ENCODE measurements around the gene CNNM2.

The CNNM2 gene

GRCh38 chr10:102948786-102949185 lies 30.7 kb downstream of the CNNM2 start:
- Histone ChIP-seq H3K4me1 (ENCODE audit: control insufficient read depth, insufficient read depth, low read length) (peaks cover 12% of the 10 kb centered on the region; the same call in 1 of the 2 replicates), H3K36me3 (ENCODE audit: control insufficient read depth in 2 of 2, insufficient read depth in 1 of 2, low read length in 2 of 2) (no peaks in the 10 kb centered on the region; a peak in 1 of 3 replicates), H3K4me3 (ENCODE audit: low read depth, low read length) (no peak overlapping the region), H3K27ac (ENCODE audit: extremely low read depth, low read depth, low read length) (no peak overlapping the region), H3K9me3 (ENCODE audit: control insufficient read depth, insufficient read depth, low read depth, low read length) (no peaks in the 10 kb centered on the region)
- TF ChIP-seq OSR2 (tag by site-specific recombination; IDR thresholded peaks at IDR 0.05) (no peak), ZNF426 (tag by site-specific recombination; IDR thresholded peaks at IDR 0.05) (no peak), INSM2 (tag by site-specific recombination; IDR thresholded peaks at IDR 0.05) (no peak), ZNF292 (tag by site-specific recombination; IDR thresholded peaks at IDR 0.05; ENCODE audit: borderline replicate concordance, low read depth) (no peak), FEZF1 (tag by site-specific recombination; IDR thresholded peaks at IDR 0.05) (peak; percentile 68; the same call in 1 of the 2 replicates), ZNF473 (tag by site-specific recombination; IDR thresholded peaks at IDR 0.05) (no peak), ZNF398 (tag by site-specific recombination; IDR thresholded peaks at IDR 0.05) (no peak), ZNF121 (tag by site-specific recombination; IDR thresholded peaks at IDR 0.05) (0 out of 2 replicates have a peak, but pooled peaks have one; percentile 38)
- CTCF ChIA-PET, result no interaction called here
- POLR2A ChIA-PET, result no interaction called here

- Histone ChIP-seq H3K9me3 (ENCODE audit: control insufficient read depth, insufficient read depth, low read depth, low read length) (no peaks in the 10 kb centered on the region), H3K4me3 (ENCODE audit: low read depth, low read length) (no peak overlapping the region), H3K4me1 (ENCODE audit: control insufficient read depth, insufficient read depth, low read length) (peaks cover 9% of the 10 kb centered on the region; the same call in 1 of the 2 replicates), H3K36me3 (ENCODE audit: control insufficient read depth in 2 of 2, insufficient read depth in 1 of 2, low read length in 2 of 2) (no peaks in the 10 kb centered on the region; a peak in 1 of 3 replicates), H3K27ac (ENCODE audit: extremely low read depth, low read depth, low read length) (no peak overlapping the region)
- ChIA-PET POLR2A (no interaction called here), CTCF (interaction anchor here (0.8 kb wide), 1 partner anchor 29 kb away, joined by 3 read pairs; no protein-coding TSS in a partner anchor)
- TF ChIP-seq ZNF670 (tag by site-specific recombination; IDR thresholded peaks at IDR 0.05; ENCODE audit: low read depth), result no peak
- TF ChIP-seq ZFP41 (tag by site-specific recombination; IDR thresholded peaks at IDR 0.05; ENCODE audit: borderline replicate concordance), result no peak
- no peak for TF ChIP-seq MYNN (tag by site-specific recombination; IDR thresholded peaks at IDR 0.05; ENCODE audit: borderline replicate concordance)
- no peak for TF ChIP-seq ZNF624 (tag by site-specific recombination; IDR thresholded peaks at IDR 0.05)
- TF ChIP-seq KLF7 (tag by site-specific recombination; IDR thresholded peaks at IDR 0.05; ENCODE audit: borderline replicate concordance), result no peak
- TF ChIP-seq ZNF518A (tag by site-specific recombination; conservative IDR thresholded peaks at IDR 0.05; ENCODE audit: low read depth), result no peak
- no peak for TF ChIP-seq ZBTB49 (tag by site-specific recombination; IDR thresholded peaks at IDR 0.05; ENCODE audit: low read depth)
- TF ChIP-seq ZNF292 (tag by site-specific recombination; IDR thresholded peaks at IDR 0.05; ENCODE audit: borderline replicate concordance, low read depth), result no peak
- TF ChIP-seq ZNF132 (tag by site-specific recombination; IDR thresholded peaks at IDR 0.05; ENCODE audit: borderline replicate concordance), result no peak
- no peak for TF ChIP-seq ZNF433 (tag by site-specific recombination; IDR thresholded peaks at IDR 0.05; ENCODE audit: low read depth)
- no peak for TF ChIP-seq BCL6B (tag by site-specific recombination; IDR thresholded peaks at IDR 0.05)
- TF ChIP-seq ZNF623 (tag by site-specific recombination; IDR thresholded peaks at IDR 0.05), result no peak
- TF ChIP-seq ZNF221 (tag by site-specific recombination; IDR thresholded peaks at IDR 0.05; ENCODE audit: borderline replicate concordance), result no peak
These were observed 31.8 kb downstream of the CNNM2 start for GRCh38 chr10:102949916-102950315.

Measured in HEK293 (cell line).